ENCODE results near the gene BATF2.
"Not testable (repeated sequence)": the region's sequence is repeated elsewhere in the genome, so short reads cannot be mapped to it uniquely, and the experiment has no call there.

GRCh38 chr11:64983339-64983738 lies 13.4 kb downstream of the BATF2 start:
- TF ChIP-seq POLR2A (IDR thresholded peaks at IDR 0.05) = not testable (repeated sequence)
- TF ChIP-seq, protein P1, sequence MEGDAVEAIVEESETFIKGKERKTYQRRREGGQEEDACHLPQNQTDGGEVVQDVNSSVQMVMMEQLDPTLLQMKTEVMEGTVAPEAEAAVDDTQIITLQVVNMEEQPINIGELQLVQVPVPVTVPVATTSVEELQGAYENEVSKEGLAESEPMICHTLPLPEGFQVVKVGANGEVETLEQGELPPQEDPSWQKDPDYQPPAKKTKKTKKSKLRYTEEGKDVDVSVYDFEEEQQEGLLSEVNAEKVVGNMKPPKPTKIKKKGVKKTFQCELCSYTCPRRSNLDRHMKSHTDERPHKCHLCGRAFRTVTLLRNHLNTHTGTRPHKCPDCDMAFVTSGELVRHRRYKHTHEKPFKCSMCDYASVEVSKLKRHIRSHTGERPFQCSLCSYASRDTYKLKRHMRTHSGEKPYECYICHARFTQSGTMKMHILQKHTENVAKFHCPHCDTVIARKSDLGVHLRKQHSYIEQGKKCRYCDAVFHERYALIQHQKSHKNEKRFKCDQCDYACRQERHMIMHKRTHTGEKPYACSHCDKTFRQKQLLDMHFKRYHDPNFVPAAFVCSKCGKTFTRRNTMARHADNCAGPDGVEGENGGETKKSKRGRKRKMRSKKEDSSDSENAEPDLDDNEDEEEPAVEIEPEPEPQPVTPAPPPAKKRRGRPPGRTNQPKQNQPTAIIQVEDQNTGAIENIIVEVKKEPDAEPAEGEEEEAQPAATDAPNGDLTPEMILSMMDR (IDR thresholded peaks at IDR 0.05) = not testable (repeated sequence)

Measured in lower leg skin (tissue), 3 donors.